ENCODE results near the gene TRUB2. TPM values are rescaled to one million over a fixed set of nuclear protein-coding genes. Genes with fewer than 3 reads are reported as not detected.

Gene TRUB2
- total RNA-seq, 1 experiment from 2014 or later, result 8.4 TPM

GRCh38 chr9:128335161-128335560, 12.9 kb upstream of the TRUB2 start:
- H3K4me1 ChIP-seq (replicated peaks), result peaks cover 6% of the 10 kb centered on the region; the same call in 1 of the 2 replicates
- H3K36me3 ChIP-seq, result no peaks in the 10 kb centered on the region; the same call in 1 of the 2 replicates
- no peaks in the 10 kb centered on the region for H3K27me3 ChIP-seq (replicated peaks)
- no peaks in the 10 kb centered on the region for H3K9me3 ChIP-seq (replicated peaks)
- no peak overlapping the region for H3K4me3 ChIP-seq
- H3K27ac ChIP-seq, result no peak overlapping the region
- no peak for DNase-seq (ENCODE audit: low read depth in 1 of 2, low spot score in 2 of 2)

GRCh38 chr9:128333451-128333869, 11.2 kb upstream of the TRUB2 start:
- DNase-seq (ENCODE audit: low read depth in 1 of 2, low spot score in 2 of 2), result no peak
- Histone ChIP-seq H3K36me3 (no peaks in the 10 kb centered on the region; the same call in 1 of the 2 replicates), H3K9me3 (replicated peaks) (no peaks in the 10 kb centered on the region), H3K4me3 (no peak overlapping the region), H3K27me3 (replicated peaks) (no peaks in the 10 kb centered on the region), H3K4me1 (replicated peaks) (no peaks in the 10 kb centered on the region), H3K27ac (no peak overlapping the region)

- H3K9me3 ChIP-seq (replicated peaks), result no peaks in the 10 kb centered on the region
Observed at GRCh38 chr9:128325629-128326028, 3.4 kb upstream of the TRUB2 start.

GRCh38 chr9:128324401-128324800, 2.2 kb upstream of the TRUB2 start:
- no peak overlapping the region for H3K27ac ChIP-seq
- H3K9me3 ChIP-seq (replicated peaks), result no peaks in the 10 kb centered on the region
- no peaks in the 10 kb centered on the region for H3K27me3 ChIP-seq (replicated peaks)
- H3K36me3 ChIP-seq, result peaks cover 23% of the 10 kb centered on the region
- DNase-seq (ENCODE audit: low read depth in 1 of 2, low spot score in 2 of 2), result no peak
- H3K4me1 ChIP-seq (replicated peaks), result peaks cover 10% of the 10 kb centered on the region
- H3K4me3 ChIP-seq, result no peak overlapping the region

More at GRCh38 chr9:128325629-128326028, 3.4 kb upstream of the TRUB2 start:
- Histone ChIP-seq H3K27me3 (replicated peaks) (no peaks in the 10 kb centered on the region), H3K27ac (no peak overlapping the region), H3K4me1 (replicated peaks) (peaks cover 10% of the 10 kb centered on the region), H3K4me3 (no peak overlapping the region), H3K36me3 (peaks cover 23% of the 10 kb centered on the region)
- DNase-seq (ENCODE audit: low read depth in 1 of 2, low spot score in 2 of 2), result no peak

GRCh38 chr9:128323791-128324190, 1.5 kb upstream of the TRUB2 start:
- Histone ChIP-seq H3K27me3 (replicated peaks) (no peaks in the 10 kb centered on the region), H3K27ac (no peak overlapping the region), H3K4me3 (peak overlapping the region; percentile 80), H3K9me3 (replicated peaks) (no peaks in the 10 kb centered on the region), H3K4me1 (replicated peaks) (peaks cover 10% of the 10 kb centered on the region), H3K36me3 (peaks cover 23% of the 10 kb centered on the region)
- DNase-seq (ENCODE audit: low read depth in 1 of 2, low spot score in 2 of 2), result no peak

GRCh38 chr9:128323212-128323730, 1.0 kb upstream of the TRUB2 start:
- H3K27me3 ChIP-seq (replicated peaks), result no peaks in the 10 kb centered on the region
- peaks cover 10% of the 10 kb centered on the region for H3K4me1 ChIP-seq (replicated peaks)
- no peak for DNase-seq (ENCODE audit: low read depth in 1 of 2, low spot score in 2 of 2)
- peak overlapping the region; percentile 73 for H3K27ac ChIP-seq
- H3K4me3 ChIP-seq, result peak overlapping the region; percentile 80
- H3K36me3 ChIP-seq, result peaks cover 23% of the 10 kb centered on the region
- H3K9me3 ChIP-seq (replicated peaks), result no peaks in the 10 kb centered on the region

- Histone ChIP-seq H3K4me3 (peak overlapping the region; percentile 80), H3K27ac (no peak overlapping the region), H3K36me3 (peaks cover 35% of the 10 kb centered on the region), H3K4me1 (replicated peaks) (peaks cover 10% of the 10 kb centered on the region), H3K27me3 (replicated peaks) (no peaks in the 10 kb centered on the region), H3K9me3 (replicated peaks) (no peaks in the 10 kb centered on the region)
- DNase-seq (ENCODE audit: low read depth in 1 of 2, low spot score in 2 of 2), result no peak
Observed at GRCh38 chr9:128321879-128322403, 306 bp downstream of the TRUB2 start.

GRCh38 chr9:128321343-128321742, 904 bp downstream of the TRUB2 start:
- H3K9me3 ChIP-seq (replicated peaks), result no peaks in the 10 kb centered on the region
- H3K36me3 ChIP-seq, result peaks cover 40% of the 10 kb centered on the region
- DNase-seq (ENCODE audit: low read depth in 1 of 2, low spot score in 2 of 2), result no peak
- peaks cover 10% of the 10 kb centered on the region for H3K4me1 ChIP-seq (replicated peaks)
- H3K27me3 ChIP-seq (replicated peaks), result no peaks in the 10 kb centered on the region
- H3K27ac ChIP-seq, result no peak overlapping the region
- peak overlapping the region; percentile 80 for H3K4me3 ChIP-seq

GRCh38 chr9:128317629-128318028, 4.6 kb downstream of the TRUB2 start:
- H3K9me3 ChIP-seq (replicated peaks), result no peaks in the 10 kb centered on the region
- H3K4me1 ChIP-seq (replicated peaks), result peaks cover 3% of the 10 kb centered on the region; the same call in 1 of the 2 replicates
- no peak overlapping the region for H3K4me3 ChIP-seq

GRCh38 chr9:128316421-128316820, 5.8 kb downstream of the TRUB2 start:
- Histone ChIP-seq H3K27me3 (replicated peaks) (no peaks in the 10 kb centered on the region), H3K9me3 (replicated peaks) (no peaks in the 10 kb centered on the region), H3K27ac (no peak overlapping the region), H3K36me3 (peaks cover 37% of the 10 kb centered on the region), H3K4me1 (replicated peaks) (peaks cover 2% of the 10 kb centered on the region; the same call in 1 of the 2 replicates), H3K4me3 (no peak overlapping the region)
- DNase-seq (ENCODE audit: low read depth in 1 of 2, low spot score in 2 of 2), result no peak

More at GRCh38 chr9:128317629-128318028, 4.6 kb downstream of the TRUB2 start:
- Histone ChIP-seq H3K27me3 (replicated peaks) (no peaks in the 10 kb centered on the region), H3K36me3 (peaks cover 36% of the 10 kb centered on the region), H3K27ac (no peak overlapping the region)
- DNase-seq (ENCODE audit: low read depth in 1 of 2, low spot score in 2 of 2), result no peak

- H3K4me1 ChIP-seq (replicated peaks), result no peaks in the 10 kb centered on the region
- no peak overlapping the region for H3K27ac ChIP-seq
- no peak overlapping the region for H3K4me3 ChIP-seq
- no peaks in the 10 kb centered on the region for H3K27me3 ChIP-seq (replicated peaks)
- H3K9me3 ChIP-seq (replicated peaks), result no peaks in the 10 kb centered on the region
- DNase-seq (ENCODE audit: low read depth in 1 of 2, low spot score in 2 of 2), result no peak
- peaks cover 47% of the 10 kb centered on the region for H3K36me3 ChIP-seq
Observed at GRCh38 chr9:128314697-128315096, 7.5 kb downstream of the TRUB2 start.

- H3K9me3 ChIP-seq (replicated peaks), result no peaks in the 10 kb centered on the region
Observed at GRCh38 chr9:128310461-128310860, 11.8 kb downstream of the TRUB2 start.

GRCh38 chr9:128309551-128309950, 12.7 kb downstream of the TRUB2 start:
- Histone ChIP-seq H3K27ac (no peak overlapping the region), H3K27me3 (replicated peaks) (no peaks in the 10 kb centered on the region), H3K9me3 (replicated peaks) (no peaks in the 10 kb centered on the region), H3K36me3 (peaks cover 35% of the 10 kb centered on the region), H3K4me1 (replicated peaks) (peaks cover 26% of the 10 kb centered on the region), H3K4me3 (no peak overlapping the region)
- no peak for DNase-seq (ENCODE audit: low read depth in 1 of 2, low spot score in 2 of 2)

More at GRCh38 chr9:128310461-128310860, 11.8 kb downstream of the TRUB2 start:
- peaks cover 41% of the 10 kb centered on the region for H3K36me3 ChIP-seq
- no peaks in the 10 kb centered on the region for H3K27me3 ChIP-seq (replicated peaks)
- no peak overlapping the region for H3K4me3 ChIP-seq
- H3K27ac ChIP-seq, result no peak overlapping the region
- peaks cover 26% of the 10 kb centered on the region for H3K4me1 ChIP-seq (replicated peaks)
- no peak for DNase-seq (ENCODE audit: low read depth in 1 of 2, low spot score in 2 of 2)

GRCh38 chr9:128304971-128305288, 17.3 kb downstream of the TRUB2 start:
- DNase-seq (ENCODE audit: low read depth in 1 of 2, low spot score in 2 of 2), result no peak
- no peak overlapping the region for H3K4me3 ChIP-seq
- H3K9me3 ChIP-seq (replicated peaks), result no peaks in the 10 kb centered on the region
- peaks cover 17% of the 10 kb centered on the region for H3K36me3 ChIP-seq
- H3K27me3 ChIP-seq (replicated peaks), result no peaks in the 10 kb centered on the region
- H3K27ac ChIP-seq, result no peak overlapping the region
- H3K4me1 ChIP-seq (replicated peaks), result peaks cover 26% of the 10 kb centered on the region

All from SJSA1 (cell line).